ENCODE results near the gene LTBP3.

DNA sequence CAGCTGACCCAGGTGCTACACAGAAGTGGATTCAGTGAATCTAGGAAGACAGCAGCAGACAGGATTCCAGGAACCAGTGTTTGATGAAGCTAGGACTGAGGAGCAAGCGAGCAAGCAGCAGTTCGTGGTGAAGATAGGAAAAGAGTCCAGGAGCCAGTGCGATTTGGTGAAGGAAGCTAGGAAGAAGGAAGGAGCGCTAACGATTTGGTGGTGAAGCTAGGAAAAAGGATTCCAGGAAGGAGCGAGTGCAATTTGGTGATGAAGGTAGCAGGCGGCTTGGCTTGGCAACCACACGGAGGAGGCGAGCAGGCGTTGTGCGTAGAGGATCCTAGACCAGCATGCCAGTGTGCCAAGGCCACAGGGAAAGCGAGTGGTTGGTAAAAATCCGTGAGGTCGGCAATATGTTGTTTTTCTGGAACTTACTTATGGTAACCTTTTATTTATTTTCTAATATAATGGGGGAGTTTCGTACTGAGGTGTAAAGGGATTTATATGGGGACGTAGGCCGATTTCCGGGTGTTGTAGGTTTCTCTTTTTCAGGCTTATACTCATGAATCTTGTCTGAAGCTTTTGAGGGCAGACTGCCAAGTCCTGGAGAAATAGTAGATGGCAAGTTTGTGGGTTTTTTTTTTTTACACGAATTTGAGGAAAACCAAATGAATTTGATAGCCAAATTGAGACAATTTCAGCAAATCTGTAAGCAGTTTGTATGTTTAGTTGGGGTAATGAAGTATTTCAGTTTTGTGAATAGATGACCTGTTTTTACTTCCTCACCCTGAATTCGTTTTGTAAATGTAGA lies 57.6 kb downstream of the LTBP3 start:
- TF ChIP-seq ZNF274 (IDR thresholded peaks at IDR 0.05; ENCODE audit: low read depth, low read length) = no peak
- TF ChIP-seq YY1 (IDR thresholded peaks at IDR 0.05; ENCODE audit: insufficient read depth, insufficient read length) = no peak

Measured in NT2/D1 (cell line).